ENCODE results near the gene NME9. TPM values are rescaled to one million over a fixed set of nuclear protein-coding genes. Genes with fewer than 3 reads are reported as not detected.

The NME9 gene
- total RNA-seq, 1 experiment from 2014 or later: not detected

DNA sequence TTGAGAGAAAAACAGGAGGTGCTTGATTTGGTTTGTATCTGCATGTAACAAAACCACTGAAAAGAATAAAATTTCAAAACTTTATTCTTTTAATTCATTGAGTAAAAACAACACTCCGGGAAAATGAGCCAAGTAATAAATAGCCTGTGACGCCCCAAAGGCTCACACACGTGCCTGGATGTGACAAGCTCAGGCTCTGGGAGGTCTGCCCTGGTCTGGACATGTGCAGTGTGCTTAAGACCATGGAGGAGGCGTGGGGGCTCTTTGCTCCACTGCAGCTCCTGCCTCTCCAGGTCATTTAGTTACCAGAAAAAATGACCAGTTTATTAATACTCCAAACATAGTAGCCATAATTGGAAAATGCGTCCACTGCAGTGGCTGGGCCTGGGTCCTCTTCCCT is 8.6 kb upstream of the NME9 start:
- WGBS (ENCODE audit: extremely low coverage, insufficient read length, low lambda C conversion rate): no CpG with 5 or more reads among the region's 5 CpGs

More for the DNA sequence above, 8.6 kb upstream of the NME9 start:
- H3T11ph ChIP-seq (ENCODE audit: low read length): no peak overlapping the region
- no peaks in the 10 kb centered on the region for H3K36me3 Mint-ChIP-seq (ENCODE audit: insufficient read depth in 1 of 3, low read depth in 3 of 3)
- no peak overlapping the region for H2AFZ ChIP-seq (ENCODE audit: low read length)
- no peak overlapping the region for H4K8ac ChIP-seq (replicated peaks; ENCODE audit: insufficient read length, low read depth, low read length)
- peaks cover 2% of the 10 kb centered on the region; the same call in 1 of the 2 replicates for H3K27me3 Mint-ChIP-seq (ENCODE audit: low read depth)
- H2BK15ac ChIP-seq (ENCODE audit: low read depth, low read length): no peak overlapping the region
- H4K20me1 ChIP-seq (ENCODE audit: control insufficient read depth, insufficient read depth, insufficient read length): no peaks in the 10 kb centered on the region
- H4K5ac ChIP-seq (ENCODE audit: insufficient read length, low read depth, low read length): no peak overlapping the region
- H2BK5ac ChIP-seq (ENCODE audit: insufficient read length, low read length): no peak overlapping the region
- no peak overlapping the region for H3K4ac ChIP-seq (ENCODE audit: low read depth, low read length)
- no peak overlapping the region for H2BK12ac ChIP-seq (ENCODE audit: insufficient read length, low read depth, low read length)
- H3K79me1 ChIP-seq (ENCODE audit: insufficient read depth, low read depth, low read length, poor library complexity, severe bottlenecking): no peaks in the 10 kb centered on the region
- peak overlapping the region in 1 of 3 experiments; percentile 21; a peak in 1 of 7 replicates for H3K27ac Mint-ChIP-seq
- H3K18ac ChIP-seq (ENCODE audit: insufficient read length, low read depth, low read length): no peak overlapping the region
- no peaks in the 10 kb centered on the region for H3K9me3 ChIP-seq (ENCODE audit: control insufficient read depth, low read depth, low read length)
- no peaks in the 10 kb centered on the region for H3K79me2 ChIP-seq (ENCODE audit: insufficient read depth, low read length)
- H2AK5ac ChIP-seq (ENCODE audit: insufficient read length, low read length): no peak overlapping the region
- H3K4me2 ChIP-seq (ENCODE audit: insufficient read depth, insufficient read length, low read length): no peak overlapping the region
- peaks cover 25 to 29% of the 10 kb centered on the region in 2 experiments for H3K4me1 Mint-ChIP-seq
- H3K23me2 ChIP-seq (ENCODE audit: insufficient read length, low read depth, low read length, poor library complexity, severe bottlenecking): no peaks in the 10 kb centered on the region
- no peak overlapping the region for H3K4me3 Mint-ChIP-seq
- H2BK120ac ChIP-seq (ENCODE audit: low read depth, low read length, poor library complexity, severe bottlenecking): no peak overlapping the region
- H3K14ac ChIP-seq (ENCODE audit: insufficient read depth, low read length): no peak overlapping the region
- no peaks in the 10 kb centered on the region for H3K9me3 Mint-ChIP-seq
- no peak overlapping the region for H3K9ac ChIP-seq (ENCODE audit: extremely low read depth, insufficient read length, low read length)
- no peak overlapping the region for H3K23ac ChIP-seq (ENCODE audit: insufficient read length, low read depth, low read length)
- no peak overlapping the region for H3K56ac ChIP-seq (ENCODE audit: insufficient read length, low read depth, low read length)
- H4K91ac ChIP-seq (ENCODE audit: insufficient read length, low read depth, low read length): no peak overlapping the region
- no peak overlapping the region for H2BK20ac ChIP-seq (ENCODE audit: low read depth, low read length, poor library complexity, severe bottlenecking)
- TF ChIP-seq, protein P1, sequence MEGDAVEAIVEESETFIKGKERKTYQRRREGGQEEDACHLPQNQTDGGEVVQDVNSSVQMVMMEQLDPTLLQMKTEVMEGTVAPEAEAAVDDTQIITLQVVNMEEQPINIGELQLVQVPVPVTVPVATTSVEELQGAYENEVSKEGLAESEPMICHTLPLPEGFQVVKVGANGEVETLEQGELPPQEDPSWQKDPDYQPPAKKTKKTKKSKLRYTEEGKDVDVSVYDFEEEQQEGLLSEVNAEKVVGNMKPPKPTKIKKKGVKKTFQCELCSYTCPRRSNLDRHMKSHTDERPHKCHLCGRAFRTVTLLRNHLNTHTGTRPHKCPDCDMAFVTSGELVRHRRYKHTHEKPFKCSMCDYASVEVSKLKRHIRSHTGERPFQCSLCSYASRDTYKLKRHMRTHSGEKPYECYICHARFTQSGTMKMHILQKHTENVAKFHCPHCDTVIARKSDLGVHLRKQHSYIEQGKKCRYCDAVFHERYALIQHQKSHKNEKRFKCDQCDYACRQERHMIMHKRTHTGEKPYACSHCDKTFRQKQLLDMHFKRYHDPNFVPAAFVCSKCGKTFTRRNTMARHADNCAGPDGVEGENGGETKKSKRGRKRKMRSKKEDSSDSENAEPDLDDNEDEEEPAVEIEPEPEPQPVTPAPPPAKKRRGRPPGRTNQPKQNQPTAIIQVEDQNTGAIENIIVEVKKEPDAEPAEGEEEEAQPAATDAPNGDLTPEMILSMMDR (conservative IDR thresholded peaks at IDR 0.05): no peak
- DNase-seq: no peak
- no peak overlapping the region for H3K27ac ChIP-seq (ENCODE audit: insufficient read length, low read depth, low read length)
- H3K4me1 ChIP-seq (ENCODE audit: insufficient read depth, low read length): peaks cover 11% of the 10 kb centered on the region; the same call in 1 of the 2 replicates
- no peaks in the 10 kb centered on the region for H3K27me3 ChIP-seq (ENCODE audit: insufficient read depth, low read length)
